Mesenchymal stem cell (in vitro differentiated cells and primary cell): ENCODE results near the gene SBNO2.
A peak's percentile ranks its signal among the peaks of the same experiment; 100 is the strongest.

Experiments
- DNase-seq: peaks from one replicate; pipeline ENCODE4 v3.0.0-alpha.2; 2013
- H2AFZ ChIP-seq: one replicate; pipeline ENCODE4 v1.6.1; 2013; ENCODE audit warnings: low read depth, mild to moderate bottlenecking, control low read depth, inconsistent platforms, low read length, moderate library complexity
- H2AK5ac ChIP-seq: 2 replicates; pipeline ENCODE4 v1.6.1; 2013; ENCODE audit warnings: low read length, moderate library complexity, mild to moderate bottlenecking, inconsistent platforms; ENCODE audit not compliant: severe bottlenecking
- H2BK120ac ChIP-seq: one replicate; pipeline ENCODE4 v1.6.1; 2013; ENCODE audit warnings: low read depth, mild to moderate bottlenecking, inconsistent platforms, low read length, moderate library complexity
- H2BK12ac ChIP-seq, 2 experiments: one replicate each; pipeline ENCODE4 v1.6.1; 2013; ENCODE audit warnings: inconsistent platforms in 2 of 2, low read length in 2 of 2, mild to moderate bottlenecking in 2 of 2, moderate library complexity in 2 of 2, control low read depth in 1 of 2
- H2BK15ac ChIP-seq: one replicate; pipeline ENCODE4 v1.6.1; 2013; ENCODE audit warnings: mild to moderate bottlenecking, low read depth, inconsistent platforms; ENCODE audit not compliant: poor library complexity, severe bottlenecking
- H2BK5ac ChIP-seq: 2 replicates; pipeline ENCODE4 v1.6.1; 2013; ENCODE audit warnings: low read depth, mild to moderate bottlenecking, low read length, control low read depth, inconsistent platforms; ENCODE audit not compliant: poor library complexity, severe bottlenecking
- H3K14ac ChIP-seq, 2 experiments: one replicate each; pipeline ENCODE4 v1.6.1; 2013; ENCODE audit warnings: inconsistent platforms in 2 of 2, low read length in 2 of 2, control low read depth in 1 of 2, mild to moderate bottlenecking in 1 of 2, moderate library complexity in 1 of 2
- H3K18ac ChIP-seq, 2 experiments: one replicate each; pipeline ENCODE4 v1.6.1; 2013; ENCODE audit warnings: inconsistent platforms in 2 of 2, low read length in 2 of 2, control low read depth in 1 of 2, low read depth in 1 of 2, mild to moderate bottlenecking in 1 of 2
- H3K23ac ChIP-seq, 2 experiments: one replicate each; pipeline ENCODE4 v1.6.1; 2013; ENCODE audit warnings: inconsistent platforms in 2 of 2, low read length in 2 of 2, mild to moderate bottlenecking in 2 of 2, moderate library complexity in 2 of 2, control low read depth in 1 of 2
- H3K27ac ChIP-seq: 2 replicates; pipeline ENCODE4 v1.5.1; 2013; ENCODE audit warnings: mild to moderate bottlenecking, moderate library complexity, low read length, control low read depth, inconsistent platforms; ENCODE audit not compliant: poor library complexity, severe bottlenecking
- H3K27me3 ChIP-seq, 2 experiments: 2 replicates each; pipeline versions ENCODE4 v1.6.1 to v1.7.0; 2013; ENCODE audit warnings: low read length in 2 of 2, mild to moderate bottlenecking in 2 of 2, moderate library complexity in 2 of 2, control low read depth in 1 of 2, inconsistent platforms in 1 of 2; ENCODE audit not compliant: control insufficient read depth in 1 of 2, insufficient read depth in 1 of 2
- H3K36me3 ChIP-seq, 2 experiments: 2 replicates each; pipeline versions ENCODE4 v1.6.1 to v1.7.0; 2013; ENCODE audit warnings: low read length in 2 of 2, control low read depth in 1 of 2, inconsistent platforms in 1 of 2, low read depth in 1 of 2, mild to moderate bottlenecking in 1 of 2; ENCODE audit not compliant: insufficient read depth in 2 of 2, control insufficient read depth in 1 of 2
- H3K4ac ChIP-seq, 2 experiments: one replicate each; pipeline ENCODE4 v1.6.1; 2013; ENCODE audit warnings: inconsistent platforms in 2 of 2, low read length in 2 of 2, mild to moderate bottlenecking in 2 of 2, moderate library complexity in 2 of 2, control low read depth in 1 of 2, low read depth in 1 of 2
- H3K4me1 ChIP-seq: 2 replicates; pipeline ENCODE4 v1.6.1; 2013; ENCODE audit warnings: low read depth, low read length, control low read depth; ENCODE audit not compliant: control insufficient read depth, insufficient read depth
- H3K4me2 ChIP-seq: 2 replicates; pipeline ENCODE4 v1.6.1; 2013; ENCODE audit warnings: low read length, mild to moderate bottlenecking, inconsistent platforms; ENCODE audit not compliant: poor library complexity, severe bottlenecking
- H3K4me3 ChIP-seq, 2 experiments: 2 replicates each; pipeline versions ENCODE4 v1.5.1 to v1.7.0; 2013; ENCODE audit warnings: low read length in 2 of 2, mild to moderate bottlenecking in 2 of 2, control low read depth in 1 of 2, low read depth in 1 of 2; ENCODE audit not compliant: insufficient read depth in 1 of 2
- H3K79me1 ChIP-seq: replicated peaks from 2 replicates; pipeline ENCODE4 v1.6.1; 2013; ENCODE audit warnings: mild to moderate bottlenecking, control low read depth, low read length, inconsistent platforms; ENCODE audit not compliant: poor library complexity, severe bottlenecking
- H3K9ac ChIP-seq: 2 replicates; pipeline ENCODE4 v1.7.0; 2013; ENCODE audit warnings: mild to moderate bottlenecking, low read length, moderate library complexity
- H3K9me3 ChIP-seq: 2 replicates; pipeline ENCODE4 v1.7.0; 2013; ENCODE audit warnings: mild to moderate bottlenecking, low read length; ENCODE audit not compliant: control insufficient read depth
- H4K8ac ChIP-seq: one replicate; pipeline ENCODE4 v1.6.1; 2013; ENCODE audit warnings: inconsistent platforms, mild to moderate bottlenecking, low read length, moderate library complexity
- H4K91ac ChIP-seq: one replicate; pipeline ENCODE4 v1.6.1; 2013; ENCODE audit warnings: mild to moderate bottlenecking, low read length, inconsistent platforms
- WGBS: methylation state at CpG from one replicate; pipeline ENCODE4 v1.1.7; 2013; ENCODE audit warnings: mixed read lengths; 5-methylcytosine and 5-hydroxymethylcytosine counted together

Gene SBNO2

DNA sequence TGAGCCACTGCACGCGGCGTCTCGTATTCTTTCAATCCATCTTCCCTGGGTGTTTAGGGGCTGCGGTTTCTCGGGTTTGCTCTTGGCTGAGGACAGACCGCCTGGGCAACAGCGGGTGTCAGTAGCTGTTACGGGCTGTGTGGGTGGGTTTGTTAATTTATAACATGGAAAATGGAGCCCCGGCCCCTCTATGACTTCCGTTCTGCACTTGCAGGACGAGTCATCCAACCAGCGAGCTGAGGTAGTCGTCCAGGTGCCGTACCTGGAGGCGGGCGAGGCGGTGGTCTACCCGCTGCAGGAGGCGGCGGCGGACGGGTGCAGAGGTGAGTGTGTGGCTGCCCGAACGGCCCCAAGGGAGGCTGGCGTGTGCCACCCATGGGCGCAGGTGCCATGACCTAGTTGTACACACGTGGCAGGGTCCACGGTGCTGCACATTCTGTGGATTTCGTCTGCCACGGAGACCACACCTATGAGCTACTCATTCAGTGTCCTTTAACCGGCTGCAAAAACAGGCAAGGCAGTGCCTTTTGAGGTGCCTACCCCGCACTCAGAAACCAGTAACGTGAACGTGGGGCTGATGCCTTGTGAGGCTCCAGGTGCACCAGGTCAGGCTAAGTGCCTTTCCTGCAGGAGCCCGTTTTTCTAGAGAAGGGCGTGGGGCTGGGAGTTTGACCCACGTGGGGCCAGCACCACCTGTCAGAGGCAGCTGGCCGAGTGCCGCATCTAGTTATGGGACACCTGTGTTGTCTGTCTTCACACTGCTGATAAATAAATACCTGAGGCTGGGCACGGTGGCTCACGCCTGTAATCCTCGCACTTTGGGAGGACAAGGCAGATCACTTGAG, 89.8 kb downstream of the SBNO2 start:
- no peak overlapping the region for H3K4ac ChIP-seq
- H3K9me3 ChIP-seq = no peaks in the 10 kb centered on the region
- 95% methylated on average over 43 of the region's 43 CpGs for WGBS
- H3K9ac ChIP-seq = no peak overlapping the region
- no peak overlapping the region for H3K4me3 ChIP-seq
- H3K14ac ChIP-seq = no peak overlapping the region
- H2AK5ac ChIP-seq = no peak overlapping the region
- no peak overlapping the region for H3K18ac ChIP-seq
- H2AFZ ChIP-seq = no peak overlapping the region
- H2BK12ac ChIP-seq = no peak overlapping the region
- peaks cover 24% of the 10 kb centered on the region for H3K4me1 ChIP-seq
- peaks cover 18 to 34% of the 10 kb centered on the region in 2 experiments for H3K36me3 ChIP-seq
- no peak overlapping the region for H4K91ac ChIP-seq
- no peak overlapping the region for H2BK5ac ChIP-seq
- no peak overlapping the region for H3K27ac ChIP-seq
- no peak overlapping the region for H4K8ac ChIP-seq
- H2BK120ac ChIP-seq = no peak overlapping the region
- H3K79me1 ChIP-seq = peaks cover 7% of the 10 kb centered on the region
- H3K4me2 ChIP-seq = no peak overlapping the region
- H2BK15ac ChIP-seq = no peak overlapping the region
- H3K23ac ChIP-seq = no peak overlapping the region
- H3K27me3 ChIP-seq = peaks cover 0 to 9% of the 10 kb centered on the region in 2 experiments
- no peak for DNase-seq

DNA sequence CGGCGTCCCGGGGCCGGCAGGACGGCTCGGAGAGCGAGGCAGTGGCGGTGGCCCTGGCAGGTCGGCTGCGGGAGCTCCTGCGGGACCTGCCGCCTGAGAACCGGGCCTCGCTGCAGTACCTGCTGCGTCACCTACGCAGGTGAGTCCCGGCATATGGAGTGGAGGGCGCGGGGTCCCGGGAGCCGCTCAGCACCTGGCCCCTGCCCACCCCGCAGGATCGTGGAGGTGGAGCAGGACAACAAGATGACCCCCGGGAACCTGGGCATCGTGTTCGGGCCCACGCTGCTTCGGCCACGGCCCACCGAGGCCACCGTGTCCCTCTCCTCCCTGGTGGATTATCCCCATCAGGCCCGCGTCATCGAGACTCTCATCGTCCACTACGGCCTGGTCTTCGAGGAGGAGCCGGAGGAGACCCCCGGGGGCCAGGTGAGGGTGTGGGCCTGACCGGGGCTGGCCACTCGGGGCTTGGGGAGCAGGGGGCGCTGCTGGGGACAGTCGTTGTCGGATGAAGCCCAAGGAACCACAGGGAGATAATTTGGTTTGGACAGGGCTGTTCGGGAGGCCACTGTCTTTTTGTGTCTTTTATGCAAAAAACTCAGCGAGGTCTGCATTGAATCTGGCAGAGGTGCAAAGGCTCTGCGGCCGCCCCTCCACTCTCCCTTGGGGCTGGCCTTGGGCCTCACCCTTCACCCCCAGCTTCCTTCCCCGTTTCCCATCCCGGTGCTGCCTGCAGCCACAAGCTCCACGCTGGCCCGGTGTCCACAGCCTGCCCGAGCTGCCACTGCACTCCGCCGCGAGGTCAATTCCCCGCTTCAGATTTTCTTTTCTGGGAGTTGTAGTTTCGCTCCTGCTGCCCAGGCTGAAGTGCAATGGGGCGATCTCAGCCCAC, 90.9 kb downstream of the SBNO2 start:
- no peak overlapping the region for H4K91ac ChIP-seq
- H2BK5ac ChIP-seq = no peak overlapping the region
- H2BK120ac ChIP-seq = no peak overlapping the region
- no peak overlapping the region for H3K14ac ChIP-seq
- H2AK5ac ChIP-seq = no peak overlapping the region
- H2BK12ac ChIP-seq = no peak overlapping the region
- no peak overlapping the region for H3K9ac ChIP-seq
- no peak for DNase-seq
- no peak overlapping the region for H3K4me2 ChIP-seq
- H3K27me3 ChIP-seq = peaks cover 0 to 9% of the 10 kb centered on the region in 2 experiments
- H3K4me1 ChIP-seq = peaks cover 24% of the 10 kb centered on the region
- 95% methylated on average over 55 of the region's 59 CpGs for WGBS
- H3K18ac ChIP-seq = no peak overlapping the region
- no peak overlapping the region for H2BK15ac ChIP-seq
- no peak overlapping the region for H2AFZ ChIP-seq
- no peak overlapping the region for H4K8ac ChIP-seq
- no peak overlapping the region for H3K23ac ChIP-seq
- no peak overlapping the region for H3K4me3 ChIP-seq
- no peak overlapping the region for H3K27ac ChIP-seq
- no peak overlapping the region for H3K4ac ChIP-seq
- no peaks in the 10 kb centered on the region for H3K9me3 ChIP-seq
- peaks cover 7 to 24% of the 10 kb centered on the region in 2 experiments for H3K36me3 ChIP-seq
- H3K79me1 ChIP-seq = peaks cover 2% of the 10 kb centered on the region

GRCh38 chr19:1082165-1082927, 91.7 kb downstream of the SBNO2 start:
- Histone ChIP-seq H4K91ac (no peak overlapping the region), H3K4me3 (no peak overlapping the region), H2BK12ac (no peak overlapping the region), H2BK15ac (peak overlapping the region; percentile 41), H3K27me3 (peaks cover 0 to 9% of the 10 kb centered on the region in 2 experiments), H3K4ac (no peak overlapping the region), H3K79me1 (no peaks in the 10 kb centered on the region), H3K4me1 (peaks cover 29% of the 10 kb centered on the region), H2AFZ (no peak overlapping the region), H3K4me2 (no peak overlapping the region), H3K18ac (no peak overlapping the region), H3K14ac (no peak overlapping the region), H3K9ac (no peak overlapping the region), H2AK5ac (no peak overlapping the region), H3K9me3 (no peaks in the 10 kb centered on the region), H4K8ac (peak overlapping the region; percentile 55), H3K23ac (no peak overlapping the region), H2BK5ac (no peak overlapping the region), H3K27ac (no peak overlapping the region), H3K36me3 (peaks cover 0 to 15% of the 10 kb centered on the region in 2 experiments), H2BK120ac (no peak overlapping the region)
- no peak for DNase-seq
- 40% methylated on average over 50 of the region's 51 CpGs for WGBS
